Mesendoderm (in vitro differentiated cells): ENCODE measurements around the gene CTSA.

Experiments
- DNase-seq: peaks from one replicate; pipeline ENCODE4 v3.0.0; 2013
- H2AK5ac ChIP-seq: 2 replicates; pipeline ENCODE4 v1.6.1; 2013; ENCODE audit warnings: low read length, inconsistent platforms
- H2BK120ac ChIP-seq: 2 replicates; pipeline ENCODE4 v1.6.1; 2013; ENCODE audit warnings: low read depth, mild to moderate bottlenecking, low read length, moderate library complexity, mixed read lengths
- H2BK15ac ChIP-seq: replicated peaks from 2 replicates; pipeline ENCODE4 v1.6.1; 2013; ENCODE audit warnings: low read depth, mild to moderate bottlenecking, moderate library complexity
- H2BK5ac ChIP-seq: 2 replicates; pipeline ENCODE4 v1.6.1; 2013; ENCODE audit warnings: low read length, inconsistent platforms
- H3K18ac ChIP-seq: 2 replicates; pipeline ENCODE4 v1.6.1; 2013; ENCODE audit warnings: mild to moderate bottlenecking, low read length, mixed read lengths
- H3K23ac ChIP-seq: one replicate; pipeline ENCODE4 v1.6.1; 2013; ENCODE audit warnings: low read length
- H3K27ac ChIP-seq: 2 replicates; pipeline ENCODE4 v1.5.1; 2013; ENCODE audit warnings: low read depth, mild to moderate bottlenecking, inconsistent platforms, low read length, moderate library complexity
- H3K27me3 ChIP-seq: 2 replicates; pipeline ENCODE4 v1.6.1; 2013; ENCODE audit warnings: low read length, control low read depth, mild to moderate bottlenecking, inconsistent platforms; ENCODE audit not compliant: insufficient read depth, poor library complexity
- H3K36me3 ChIP-seq: 2 replicates; pipeline ENCODE4 v1.6.1; 2013; ENCODE audit warnings: low read length, inconsistent platforms; ENCODE audit not compliant: control insufficient read depth, insufficient read depth
- H3K4ac ChIP-seq: one replicate; pipeline ENCODE4 v1.6.1; 2013; ENCODE audit warnings: low read depth, mild to moderate bottlenecking, low read length, moderate library complexity
- H3K4me1 ChIP-seq: 2 replicates; pipeline ENCODE4 v1.6.1; 2013; ENCODE audit warnings: low read depth, low read length, inconsistent platforms; ENCODE audit not compliant: control insufficient read depth
- H3K4me2 ChIP-seq: 2 replicates; pipeline ENCODE4 v1.6.1; 2013; ENCODE audit warnings: low read length
- H3K4me3 ChIP-seq: 2 replicates; pipeline ENCODE4 v1.5.1; 2013; ENCODE audit warnings: mild to moderate bottlenecking, low read length
- H3K56ac ChIP-seq: one replicate; pipeline ENCODE4 v1.6.1; 2013; ENCODE audit warnings: low read length
- H3K79me1 ChIP-seq: 2 replicates; pipeline ENCODE4 v1.6.1; 2013; ENCODE audit warnings: low read length, inconsistent platforms
- H3K79me2 ChIP-seq: 2 replicates; pipeline ENCODE4 v1.6.1; 2013; ENCODE audit warnings: mild to moderate bottlenecking, low read length; ENCODE audit not compliant: control insufficient read depth, insufficient read depth
- H3K9ac ChIP-seq: 2 replicates; pipeline ENCODE4 v1.6.1; 2013; ENCODE audit warnings: low read length, inconsistent platforms
- H4K5ac ChIP-seq: one replicate; pipeline ENCODE4 v1.6.1; 2013; ENCODE audit warnings: low read length
- H4K8ac ChIP-seq: one replicate; pipeline ENCODE4 v1.6.1; 2013; ENCODE audit warnings: low read depth, mild to moderate bottlenecking, control low read depth, low read length, moderate library complexity
- WGBS: extraction: QIAGEN DNeasy Blood & Tissue Kit; methylation state at CpG from one replicate; pipeline ENCODE4 v1.1.7; 2013; ENCODE audit warnings: low lambda C conversion rate, missing lambda C conversion rate; ENCODE audit not compliant: insufficient coverage; ENCODE audit errors: extremely low coverage; 5-methylcytosine and 5-hydroxymethylcytosine counted together

Gene CTSA

DNA sequence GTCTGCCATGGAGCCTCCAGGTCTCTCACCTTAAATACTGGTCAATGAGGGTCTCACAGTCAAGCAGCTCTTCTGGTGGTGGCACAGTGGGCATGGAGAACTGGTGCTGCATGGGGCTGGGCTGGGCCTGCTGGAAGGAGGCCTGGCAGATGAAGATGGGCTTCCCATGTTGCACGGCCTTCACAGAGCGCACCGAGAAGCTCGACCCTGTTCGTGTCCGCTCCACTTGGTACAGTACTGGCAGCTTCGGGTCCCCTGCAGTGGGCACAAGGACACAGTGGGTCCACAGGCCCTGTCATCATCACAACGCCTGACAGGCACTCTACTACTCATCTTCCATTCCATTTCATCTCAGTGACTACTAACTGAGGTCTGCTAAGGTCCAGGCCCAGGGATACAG is 42.7 kb upstream of the CTSA start:
- H3K56ac ChIP-seq, result no peak overlapping the region

GRCh38 chr20:45848969-45849582 is 42.1 kb upstream of the CTSA start:
- Histone ChIP-seq H3K4me1 (no peaks in the 10 kb centered on the region), H3K9ac (no peak overlapping the region), H3K18ac (no peak overlapping the region), H3K4ac (no peak overlapping the region), H3K27me3 (no peaks in the 10 kb centered on the region), H2AK5ac (no peak overlapping the region), H3K79me2 (no peaks in the 10 kb centered on the region), H2BK15ac (no peak overlapping the region), H3K4me3 (no peak overlapping the region), H3K79me1 (no peaks in the 10 kb centered on the region), H3K36me3 (no peaks in the 10 kb centered on the region), H3K56ac (no peak overlapping the region), H3K23ac (no peak overlapping the region), H2BK120ac (no peak overlapping the region), H3K27ac (no peak overlapping the region), H4K5ac (no peak overlapping the region), H3K4me2 (no peak overlapping the region), H2BK5ac (no peak overlapping the region), H4K8ac (no peak overlapping the region)
- DNase-seq, result no peak
- no CpG with 5 or more reads among the region's 8 CpGs for WGBS

More for the DNA sequence above, 42.7 kb upstream of the CTSA start:
- Histone ChIP-seq H2BK5ac (no peak overlapping the region), H3K27me3 (no peaks in the 10 kb centered on the region), H4K5ac (no peak overlapping the region), H3K9ac (no peak overlapping the region), H3K79me1 (no peaks in the 10 kb centered on the region), H2AK5ac (no peak overlapping the region), H3K27ac (no peak overlapping the region), H3K4me1 (no peaks in the 10 kb centered on the region), H3K79me2 (no peaks in the 10 kb centered on the region), H3K23ac (no peak overlapping the region), H2BK120ac (no peak overlapping the region), H3K4me3 (no peak overlapping the region), H3K18ac (no peak overlapping the region), H3K4me2 (no peak overlapping the region), H4K8ac (no peak overlapping the region), H3K4ac (no peak overlapping the region), H2BK15ac (no peak overlapping the region), H3K36me3 (no peaks in the 10 kb centered on the region)
- DNase-seq, result no peak
- no CpG with 5 or more reads among the region's 8 CpGs for WGBS

- Histone ChIP-seq H4K5ac (no peak overlapping the region), H3K27me3 (no peaks in the 10 kb centered on the region), H2BK5ac (no peak overlapping the region), H3K79me2 (no peaks in the 10 kb centered on the region), H3K36me3 (no peaks in the 10 kb centered on the region), H3K79me1 (no peaks in the 10 kb centered on the region), H3K18ac (no peak overlapping the region), H3K4ac (no peak overlapping the region), H3K23ac (no peak overlapping the region), H3K4me2 (no peak overlapping the region), H3K27ac (no peak overlapping the region), H3K56ac (no peak overlapping the region), H2BK15ac (no peak overlapping the region), H4K8ac (no peak overlapping the region), H2BK120ac (no peak overlapping the region), H3K4me1 (no peaks in the 10 kb centered on the region), H2AK5ac (no peak overlapping the region), H3K4me3 (no peak overlapping the region), H3K9ac (no peak overlapping the region)
- no peak for DNase-seq
- WGBS, result no CpG with 5 or more reads among the region's 2 CpGs
Observed at GRCh38 chr20:45850238-45850637, 40.9 kb upstream of the CTSA start.

DNA sequence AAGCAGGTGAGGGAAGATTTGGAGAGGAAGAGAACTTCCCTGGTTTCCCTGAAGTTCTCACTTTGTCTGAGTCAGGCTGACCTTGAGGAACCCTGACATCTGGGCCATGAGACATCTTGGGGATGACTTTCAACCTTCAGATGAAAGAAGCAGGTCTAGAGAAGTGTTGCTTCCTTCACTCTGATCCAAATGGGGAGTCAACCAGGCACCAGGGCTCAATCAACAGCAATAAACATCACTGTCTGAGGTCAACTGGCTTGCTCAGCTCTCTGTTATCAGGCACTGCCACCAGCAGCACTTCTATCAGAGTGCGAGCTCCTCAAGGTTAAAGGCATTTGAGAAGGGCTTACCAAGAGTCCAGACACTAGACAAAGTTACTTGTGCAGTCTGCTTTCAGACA is 40.2 kb upstream of the CTSA start:
- Histone ChIP-seq H3K27me3 (no peaks in the 10 kb centered on the region), H4K5ac (no peak overlapping the region), H2AK5ac (no peak overlapping the region), H2BK120ac (no peak overlapping the region), H3K4me1 (no peaks in the 10 kb centered on the region), H3K4ac (no peak overlapping the region), H2BK15ac (no peak overlapping the region), H3K79me2 (no peaks in the 10 kb centered on the region), H3K18ac (no peak overlapping the region), H3K23ac (no peak overlapping the region), H2BK5ac (no peak overlapping the region), H3K27ac (no peak overlapping the region), H3K56ac (no peak overlapping the region), H3K4me2 (no peak overlapping the region), H4K8ac (no peak overlapping the region), H3K36me3 (no peaks in the 10 kb centered on the region), H3K9ac (no peak overlapping the region), H3K4me3 (no peak overlapping the region), H3K79me1 (no peaks in the 10 kb centered on the region)
- no peak for DNase-seq
- WGBS, result no CpG with 5 or more reads among the region's 1 CpG

GRCh38 chr20:45851501-45851900 is 39.6 kb upstream of the CTSA start:
- H2AK5ac ChIP-seq, result no peak overlapping the region
- no peak overlapping the region for H2BK15ac ChIP-seq
- no peak overlapping the region for H3K23ac ChIP-seq
- H3K4me3 ChIP-seq, result no peak overlapping the region
- H2BK120ac ChIP-seq, result no peak overlapping the region
- H3K79me1 ChIP-seq, result no peaks in the 10 kb centered on the region
- no peak overlapping the region for H3K4ac ChIP-seq
- DNase-seq, result no peak
- H3K18ac ChIP-seq, result no peak overlapping the region
- H4K5ac ChIP-seq, result no peak overlapping the region
- H3K27ac ChIP-seq, result no peak overlapping the region
- H3K79me2 ChIP-seq, result no peaks in the 10 kb centered on the region
- no peak overlapping the region for H3K56ac ChIP-seq
- no peak overlapping the region for H2BK5ac ChIP-seq
- no peak overlapping the region for H4K8ac ChIP-seq
- no peaks in the 10 kb centered on the region for H3K27me3 ChIP-seq
- H3K4me2 ChIP-seq, result no peak overlapping the region
- H3K9ac ChIP-seq, result no peak overlapping the region
- no peaks in the 10 kb centered on the region for H3K36me3 ChIP-seq
- no peaks in the 10 kb centered on the region for H3K4me1 ChIP-seq

GRCh38 chr20:45852326-45852725 is 38.8 kb upstream of the CTSA start:
- no peak overlapping the region for H3K18ac ChIP-seq
- no peak overlapping the region for H2BK120ac ChIP-seq
- no peak overlapping the region for H2BK5ac ChIP-seq
- H2AK5ac ChIP-seq, result no peak overlapping the region
- no peak overlapping the region for H4K8ac ChIP-seq
- H3K4me3 ChIP-seq, result no peak overlapping the region
- no peaks in the 10 kb centered on the region for H3K27me3 ChIP-seq
- no peak overlapping the region for H3K23ac ChIP-seq
- DNase-seq, result no peak
- no CpG with 5 or more reads among the region's 6 CpGs for WGBS
- no peak overlapping the region for H3K4ac ChIP-seq
- H3K4me2 ChIP-seq, result no peak overlapping the region
- H3K79me1 ChIP-seq, result peaks cover 3% of the 10 kb centered on the region
- peaks cover 2% of the 10 kb centered on the region for H3K79me2 ChIP-seq
- no peak overlapping the region for H3K27ac ChIP-seq
- no peak overlapping the region for H3K56ac ChIP-seq
- no peak overlapping the region for H2BK15ac ChIP-seq
- H4K5ac ChIP-seq, result no peak overlapping the region
- H3K36me3 ChIP-seq, result no peaks in the 10 kb centered on the region
- no peaks in the 10 kb centered on the region for H3K4me1 ChIP-seq
- H3K9ac ChIP-seq, result no peak overlapping the region
